Thoracic aorta (tissue), 2 donors: ENCODE results near the gene TUT1. TPM values are rescaled to one million over a fixed set of nuclear protein-coding genes. Genes with fewer than 3 reads are reported as not detected.
A peak's percentile ranks its signal among the peaks of the same experiment; 100 is the strongest.
"Not testable (repeated sequence)": the region's sequence is repeated elsewhere in the genome, so short reads cannot be mapped to it uniquely, and the experiment has no call there.

Source experiments
- ATAC-seq: fragments of 150-250 bp; one replicate; pipeline ENCODE4 v1.8.0; 2017; ENCODE audit warnings: low read depth; ENCODE audit not compliant: insufficient number of reproducible peaks, low FRiP score
- DNase-seq: peaks from one replicate; pipeline ENCODE4 v3.0.0-alpha.2; 2020; ENCODE audit warnings: low spot score
- H3K27ac ChIP-seq, 2 donors: fragments of 200-600 bp; sonication (generic); 1 replicate in 1 of 2; 2 replicates in 1 of 2; pipeline ENCODE4 v1.5.1; 2016; ENCODE audit warnings: mild to moderate bottlenecking in 2 of 2, moderate library complexity in 2 of 2
- H3K27me3 ChIP-seq: fragments of 200-600 bp; sonication (generic); replicated peaks from 2 replicates; pipeline ENCODE4 v1.6.0; 2016; ENCODE audit warnings: mild to moderate bottlenecking; ENCODE audit not compliant: insufficient read depth
- H3K36me3 ChIP-seq: fragments of 200-600 bp; sonication (generic); one replicate; pipeline ENCODE4 v1.5.1; 2016
- H3K4me1 ChIP-seq, 2 donors: fragments of 200-600 bp; sonication (generic); 1 replicate in 1 of 2; 2 replicates in 1 of 2; pipeline versions ENCODE4 v1.5.1 to v1.6.0; 2016; ENCODE audit warnings: low read depth in 2 of 2, mild to moderate bottlenecking in 1 of 2; ENCODE audit not compliant: control insufficient read depth in 1 of 2
- H3K4me3 ChIP-seq: fragments of 200-600 bp; sonication (generic); 2 replicates; pipeline ENCODE4 v1.5.1; 2016; ENCODE audit warnings: mild to moderate bottlenecking
- H3K9me3 ChIP-seq: fragments of 200-600 bp; sonication (generic); 2 replicates; pipeline ENCODE4 v1.5.1; 2016
- total RNA-seq, 2 donors: library from RNA; depleted of rRNA; stranded (reverse); fragments of >200 nt; gene quantifications; one replicate each; pipeline versions ENCODE4 v1.1.0 to v1.2.3, GENCODE V29; 2016
- TF ChIP-seq, protein P1 (sequence below): fragments of 200-600 bp; sonication (generic); IDR thresholded peaks from one replicate; pipeline ENCODE4 v1.5.1; 2019; ENCODE audit warnings: antibody characterized with exemption

The TUT1 gene
- total RNA-seq, 2 donors from 2014 or later = 9.5 to 12.5 TPM

DNA sequence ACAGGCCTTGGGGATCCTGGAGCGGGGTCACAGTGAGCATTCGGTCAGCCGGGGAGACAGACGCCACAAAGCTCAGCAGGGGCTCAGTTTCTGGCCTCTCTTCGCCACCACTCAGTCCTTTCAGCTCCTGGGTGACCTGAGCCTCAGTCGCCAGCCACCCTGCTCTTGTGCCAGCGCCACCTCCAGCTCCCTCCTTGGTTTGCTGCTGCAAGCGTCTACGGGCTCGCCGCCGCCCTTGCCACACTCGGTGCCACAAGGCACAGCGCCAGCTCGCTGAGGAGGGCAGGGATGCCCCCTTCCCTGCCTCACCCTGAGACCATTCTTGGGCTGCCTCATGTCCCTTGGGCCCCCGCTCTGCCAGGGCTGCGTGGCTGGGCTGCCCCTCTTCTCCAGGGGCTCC lies 16.2 kb downstream of the TUT1 start:
- TF ChIP-seq, protein P1, sequence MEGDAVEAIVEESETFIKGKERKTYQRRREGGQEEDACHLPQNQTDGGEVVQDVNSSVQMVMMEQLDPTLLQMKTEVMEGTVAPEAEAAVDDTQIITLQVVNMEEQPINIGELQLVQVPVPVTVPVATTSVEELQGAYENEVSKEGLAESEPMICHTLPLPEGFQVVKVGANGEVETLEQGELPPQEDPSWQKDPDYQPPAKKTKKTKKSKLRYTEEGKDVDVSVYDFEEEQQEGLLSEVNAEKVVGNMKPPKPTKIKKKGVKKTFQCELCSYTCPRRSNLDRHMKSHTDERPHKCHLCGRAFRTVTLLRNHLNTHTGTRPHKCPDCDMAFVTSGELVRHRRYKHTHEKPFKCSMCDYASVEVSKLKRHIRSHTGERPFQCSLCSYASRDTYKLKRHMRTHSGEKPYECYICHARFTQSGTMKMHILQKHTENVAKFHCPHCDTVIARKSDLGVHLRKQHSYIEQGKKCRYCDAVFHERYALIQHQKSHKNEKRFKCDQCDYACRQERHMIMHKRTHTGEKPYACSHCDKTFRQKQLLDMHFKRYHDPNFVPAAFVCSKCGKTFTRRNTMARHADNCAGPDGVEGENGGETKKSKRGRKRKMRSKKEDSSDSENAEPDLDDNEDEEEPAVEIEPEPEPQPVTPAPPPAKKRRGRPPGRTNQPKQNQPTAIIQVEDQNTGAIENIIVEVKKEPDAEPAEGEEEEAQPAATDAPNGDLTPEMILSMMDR = no peak
- H3K36me3 ChIP-seq = peaks cover 32% of the 10 kb centered on the region
- DNase-seq = no peak
- peak overlapping the region; percentile 94 for H3K4me3 ChIP-seq
- ATAC-seq = no peak
- peaks cover 19 to 40% of the 10 kb centered on the region in 2 donors for H3K4me1 ChIP-seq
- no peaks in the 10 kb centered on the region for H3K27me3 ChIP-seq
- peak overlapping the region; percentile 90 to 94 for H3K27ac ChIP-seq
- H3K9me3 ChIP-seq = no peaks in the 10 kb centered on the region

DNA sequence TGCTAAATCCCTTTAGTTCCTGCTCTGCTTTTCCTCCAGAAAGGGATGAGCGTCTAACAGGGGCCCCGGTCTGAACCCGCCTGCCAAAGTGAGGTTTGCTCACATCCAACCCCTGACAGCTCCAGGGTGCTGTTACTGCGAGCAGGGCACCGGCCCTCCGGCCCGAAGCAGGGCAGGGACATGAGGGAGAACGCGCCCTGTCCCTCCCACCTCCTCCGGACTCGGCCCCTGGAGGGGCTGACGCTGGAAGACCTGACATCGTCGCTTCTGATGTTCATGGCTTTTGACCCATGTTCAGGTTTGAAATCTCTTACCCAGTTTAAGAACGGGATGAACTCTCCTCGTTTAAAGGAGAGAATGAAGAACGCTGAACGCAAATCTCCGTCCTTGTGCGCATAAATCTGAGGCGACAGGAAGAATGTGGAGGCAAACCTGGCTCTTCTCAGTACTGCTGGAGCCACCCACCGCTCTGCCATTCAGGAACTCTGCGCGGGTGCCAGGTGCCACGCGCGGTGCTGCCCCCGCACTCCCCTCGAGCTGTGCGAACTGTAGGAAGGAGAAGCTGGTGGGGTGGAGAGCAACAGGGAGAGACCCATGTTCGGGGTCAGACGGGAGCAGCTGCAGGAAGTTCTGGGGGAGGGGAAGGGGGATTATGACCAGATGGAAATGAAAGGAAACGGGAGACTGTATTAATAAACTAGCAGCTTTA lies 16.8 kb downstream of the TUT1 start:
- TF ChIP-seq, protein P1 = no peak
- Histone ChIP-seq H3K4me3 (peak overlapping the region; percentile 94), H3K27ac (peak overlapping the region; percentile 90 to 94), H3K27me3 (no peaks in the 10 kb centered on the region), H3K4me1 (peaks cover 19 to 46% of the 10 kb centered on the region in 2 donors), H3K36me3 (peaks cover 36% of the 10 kb centered on the region), H3K9me3 (no peaks in the 10 kb centered on the region)
- ATAC-seq (no peak), DNase-seq (no peak)

DNA sequence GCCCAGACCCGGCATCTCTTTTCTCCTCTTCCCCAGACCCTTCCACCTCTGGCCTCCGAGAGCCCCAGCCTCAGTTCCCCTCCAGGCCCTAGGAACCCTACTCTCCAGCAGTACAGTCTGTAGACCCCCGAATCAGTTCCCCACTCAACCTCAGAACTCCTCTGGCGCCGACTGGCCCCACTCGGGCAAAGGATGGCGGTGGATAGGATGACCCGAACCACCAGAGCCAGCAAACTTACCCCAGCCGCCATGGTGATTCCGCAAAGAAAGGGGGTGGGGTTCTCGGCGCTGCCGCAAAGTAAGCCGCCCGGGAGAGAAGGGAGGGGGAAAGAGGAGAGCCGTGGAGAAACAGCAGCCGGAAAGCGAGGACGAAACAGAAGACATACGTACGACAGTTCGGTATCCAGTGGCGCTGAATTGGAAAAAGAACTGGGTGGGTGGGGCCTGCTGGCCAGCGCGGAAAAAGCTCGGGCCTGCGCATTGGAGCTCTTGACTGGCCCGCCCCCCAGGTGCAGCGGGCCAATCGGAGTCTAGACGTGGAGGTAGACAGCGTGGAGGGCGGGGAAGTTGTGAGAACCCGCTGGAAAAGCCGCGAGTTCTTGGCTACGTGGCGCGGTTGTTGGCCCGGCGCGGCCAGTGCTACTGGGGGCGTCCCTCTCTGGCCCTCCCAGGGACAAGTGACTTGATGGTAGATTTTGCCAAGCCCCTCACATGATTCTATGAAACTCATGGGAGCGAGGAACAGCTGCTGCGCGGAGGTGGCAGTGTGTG lies 17.5 kb downstream of the TUT1 start, which contains the start of gene EEF1G:
Gene EEF1G, minus strand, starts transcription at position 300 of the 771 bp plus-strand sequence. Its CDS starts 49 bp downstream, at position 251.
- H3K9me3 ChIP-seq = no peaks in the 10 kb centered on the region
- DNase-seq = peak; percentile 99
- ATAC-seq = peak; percentile 89
- peaks cover 43% of the 10 kb centered on the region for H3K36me3 ChIP-seq
- no peaks in the 10 kb centered on the region for H3K27me3 ChIP-seq
- TF ChIP-seq, protein P1 = no peak
- H3K4me1 ChIP-seq = peaks cover 19 to 46% of the 10 kb centered on the region in 2 donors
- peak within 1 kb of the TSS; percentile 90 to 94 for H3K27ac ChIP-seq
- H3K4me3 ChIP-seq = peak within 1 kb of the TSS; percentile 94

DNA sequence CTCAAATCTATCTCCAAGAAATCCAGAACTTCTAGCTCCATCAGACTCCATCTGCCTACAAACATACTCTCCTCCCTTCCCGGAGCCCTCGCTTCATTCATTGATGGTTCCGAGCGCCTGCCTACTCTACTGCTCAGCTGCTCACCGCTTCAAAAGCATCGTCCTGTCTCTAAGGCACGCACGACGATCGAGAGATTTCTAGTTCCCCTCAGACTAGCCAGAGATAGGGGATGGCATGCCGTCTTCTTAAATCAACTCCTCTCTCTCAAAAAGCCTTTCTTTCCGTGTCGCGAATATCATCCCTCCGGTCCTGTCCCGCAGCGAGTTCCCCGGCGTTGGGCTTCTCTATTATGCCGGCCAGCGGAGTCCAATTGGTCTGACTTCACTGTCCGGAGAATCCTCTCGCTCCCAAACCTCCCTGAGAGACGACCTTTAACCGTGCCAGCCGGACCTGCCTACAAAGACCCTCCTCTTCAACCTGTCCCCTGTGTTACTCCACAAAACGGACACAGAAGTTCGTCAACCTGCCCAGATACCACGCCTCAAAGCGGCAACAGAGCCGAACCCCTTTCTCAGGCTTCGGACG lies 18.2 kb downstream of the TUT1 start:
- H3K36me3 ChIP-seq = peaks cover 43% of the 10 kb centered on the region
- H3K4me1 ChIP-seq = peaks cover 19 to 46% of the 10 kb centered on the region in 2 donors
- peak overlapping the region; percentile 94 for H3K4me3 ChIP-seq
- ATAC-seq (no peak), DNase-seq (no peak)
- peak overlapping the region; percentile 69 to 90 for H3K27ac ChIP-seq
- TF ChIP-seq, protein P1 = no peak
- no peaks in the 10 kb centered on the region for H3K27me3 ChIP-seq
- H3K9me3 ChIP-seq = no peaks in the 10 kb centered on the region

DNA sequence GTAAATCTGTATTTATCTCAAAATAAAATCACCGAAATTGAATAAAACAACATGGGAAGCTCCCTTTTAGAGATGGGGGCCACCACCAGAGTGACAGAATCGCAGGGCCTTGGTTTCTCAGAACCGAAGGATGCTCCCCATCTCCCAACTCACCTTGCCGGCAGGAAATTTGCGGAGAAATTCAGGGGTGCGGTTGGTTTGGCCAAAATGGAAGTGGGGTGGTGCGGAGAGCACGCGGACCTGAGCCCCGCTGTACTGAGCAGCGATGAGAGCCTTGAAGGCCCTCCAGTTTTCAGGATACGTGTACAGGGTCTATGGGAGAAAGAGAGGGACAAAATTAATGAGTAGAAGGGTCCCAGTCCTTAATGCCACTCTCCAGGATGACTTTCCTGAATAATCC lies 18.9 kb downstream of the TUT1 start:
- Histone ChIP-seq H3K9me3 (no peaks in the 10 kb centered on the region), H3K4me1 (peaks cover 19 to 46% of the 10 kb centered on the region in 2 donors), H3K27ac (peak overlapping the region; percentile 69 to 90), H3K36me3 (peaks cover 43% of the 10 kb centered on the region), H3K4me3 (peak overlapping the region; percentile 94), H3K27me3 (no peaks in the 10 kb centered on the region)
- no peak for ATAC-seq
- DNase-seq = no peak
- TF ChIP-seq, protein P1 = no peak

DNA sequence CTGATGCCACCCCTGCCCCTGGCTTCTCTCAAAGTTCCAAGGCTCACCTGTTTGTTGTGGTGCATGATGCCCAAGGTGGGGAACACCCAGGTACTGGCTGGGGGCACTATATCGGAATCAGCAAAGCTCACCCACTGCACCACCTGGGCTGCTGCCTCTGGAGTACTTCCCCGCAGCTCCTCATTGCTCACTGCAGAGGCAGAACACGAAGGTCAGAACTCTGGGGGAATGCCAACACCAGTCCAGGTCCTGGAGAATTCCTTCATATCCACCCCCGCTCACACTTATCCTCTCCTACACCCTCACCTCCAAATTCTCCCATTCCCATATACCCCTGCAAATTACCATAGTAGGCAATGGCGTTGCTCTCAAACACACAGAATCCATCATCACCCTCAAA lies 19.8 kb downstream of the TUT1 start:
- not testable (repeated sequence) for ATAC-seq, H3K9me3 ChIP-seq, DNase-seq, H3K27me3 ChIP-seq, H3K4me3 ChIP-seq, H3K27ac ChIP-seq
- peaks cover 52% of the 10 kb centered on the region for H3K36me3 ChIP-seq
- peaks cover 19 to 46% of the 10 kb centered on the region in 2 donors for H3K4me1 ChIP-seq

DNA sequence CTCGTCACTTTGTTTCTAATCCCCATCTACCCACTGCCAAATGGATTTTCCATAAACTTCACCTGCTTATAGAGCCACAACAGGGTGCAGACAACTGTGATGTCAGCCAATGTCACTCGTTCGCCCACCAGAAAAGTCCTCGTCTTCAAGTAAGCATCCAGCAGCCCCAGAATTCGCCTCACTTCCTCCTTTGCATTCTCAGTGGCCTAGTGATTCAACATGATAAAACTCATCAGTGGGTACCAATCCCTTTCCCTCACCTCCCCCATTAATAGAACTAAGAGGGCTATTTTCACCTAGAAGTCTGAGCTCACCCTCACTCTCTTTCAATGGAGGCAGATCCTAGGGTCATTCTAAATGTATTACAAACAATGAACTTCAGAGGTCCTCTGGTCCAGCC lies 20.4 kb downstream of the TUT1 start:
- H3K4me3 ChIP-seq, DNase-seq, H3K27ac ChIP-seq, H3K9me3 ChIP-seq, H3K27me3 ChIP-seq, ATAC-seq: not testable (repeated sequence)
- Histone ChIP-seq H3K36me3 (peaks cover 48% of the 10 kb centered on the region), H3K4me1 (peaks cover 19 to 40% of the 10 kb centered on the region in 2 donors)
